ENCODE data around the gene GON4L.

DNA sequence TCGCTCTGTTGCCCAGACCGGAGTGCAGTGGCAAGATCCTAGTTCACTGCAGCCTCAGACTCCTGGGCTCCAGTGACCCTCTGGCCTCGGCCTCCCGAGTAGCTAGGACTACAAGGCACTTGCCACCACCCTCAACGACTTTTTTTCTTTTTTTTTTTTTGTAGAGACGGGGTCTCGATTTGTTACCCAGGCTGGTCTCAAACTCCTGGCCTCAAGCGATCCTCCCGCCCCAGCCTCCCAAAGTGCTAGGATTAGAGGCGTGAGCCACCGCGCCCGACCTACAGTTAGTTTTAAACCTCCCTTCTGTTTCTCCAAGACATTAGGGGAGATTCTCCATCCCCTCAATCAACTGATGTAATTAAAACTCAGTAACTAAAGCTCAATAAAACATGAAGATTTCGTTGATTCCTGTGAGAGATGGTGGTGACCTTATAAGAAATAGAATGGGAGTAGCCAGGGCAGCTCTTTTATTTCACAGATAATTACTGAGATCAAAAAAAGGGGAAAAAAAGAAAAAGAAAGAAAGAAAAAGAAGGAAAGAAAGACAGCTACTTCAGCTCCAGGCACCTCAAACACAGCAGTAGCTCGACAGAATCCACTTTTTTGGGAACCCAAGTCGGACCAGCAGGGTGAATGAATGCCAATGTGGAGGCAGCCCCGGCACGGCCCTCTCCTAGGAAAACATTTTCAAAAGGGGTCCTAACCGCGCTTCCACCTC, 598 bp downstream of the GON4L start:
- TF ChIP-seq, protein P1, sequence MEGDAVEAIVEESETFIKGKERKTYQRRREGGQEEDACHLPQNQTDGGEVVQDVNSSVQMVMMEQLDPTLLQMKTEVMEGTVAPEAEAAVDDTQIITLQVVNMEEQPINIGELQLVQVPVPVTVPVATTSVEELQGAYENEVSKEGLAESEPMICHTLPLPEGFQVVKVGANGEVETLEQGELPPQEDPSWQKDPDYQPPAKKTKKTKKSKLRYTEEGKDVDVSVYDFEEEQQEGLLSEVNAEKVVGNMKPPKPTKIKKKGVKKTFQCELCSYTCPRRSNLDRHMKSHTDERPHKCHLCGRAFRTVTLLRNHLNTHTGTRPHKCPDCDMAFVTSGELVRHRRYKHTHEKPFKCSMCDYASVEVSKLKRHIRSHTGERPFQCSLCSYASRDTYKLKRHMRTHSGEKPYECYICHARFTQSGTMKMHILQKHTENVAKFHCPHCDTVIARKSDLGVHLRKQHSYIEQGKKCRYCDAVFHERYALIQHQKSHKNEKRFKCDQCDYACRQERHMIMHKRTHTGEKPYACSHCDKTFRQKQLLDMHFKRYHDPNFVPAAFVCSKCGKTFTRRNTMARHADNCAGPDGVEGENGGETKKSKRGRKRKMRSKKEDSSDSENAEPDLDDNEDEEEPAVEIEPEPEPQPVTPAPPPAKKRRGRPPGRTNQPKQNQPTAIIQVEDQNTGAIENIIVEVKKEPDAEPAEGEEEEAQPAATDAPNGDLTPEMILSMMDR (IDR thresholded peaks at IDR 0.05): no peak
- TF ChIP-seq POLR2A (IDR thresholded peaks at IDR 0.05): no peak

Data from heart left ventricle (tissue), 13 donors.